Tibial artery (tissue), 4 donors: ENCODE data around the gene NTF3.

Experiments
- DNase-seq, 2 donors: peaks; one replicate each; pipeline ENCODE4 v3.0.0-alpha.2; 2019
- H3K27ac ChIP-seq, 2 donors: fragments of 200-600 bp; sonication (generic) in 1 of 2; 1 replicate in 1 of 2; 2 replicates in 1 of 2; pipeline ENCODE4 v1.5.1; 2018 to 2019; ENCODE audit warnings: mild to moderate bottlenecking in 1 of 2
- H3K27me3 ChIP-seq, 2 donors: fragments of 200-600 bp; sonication (generic) in 1 of 2; one replicate each; pipeline versions ENCODE4 v1.5.1 to v1.6.0; 2016 to 2019
- H3K36me3 ChIP-seq, 3 donors: fragments of 200-600 bp; sonication (generic) in 2 of 3; one replicate each; pipeline ENCODE4 v1.5.1; 2016 to 2019; ENCODE audit warnings: mild to moderate bottlenecking in 2 of 3
- H3K4me1 ChIP-seq, 4 donors: fragments of 200-600 bp; sonication (generic) in 2 of 4; 1 replicate in 3 of 4; 2 replicates in 1 of 4; pipeline ENCODE4 v1.5.1; 2016 to 2019
- H3K4me3 ChIP-seq, 2 donors: fragments of 200-600 bp; sonication (generic) in 1 of 2; 1 replicate in 1 of 2; 2 replicates in 1 of 2; pipeline ENCODE4 v1.5.1; 2018 to 2019; ENCODE audit warnings: mild to moderate bottlenecking in 2 of 2
- H3K9me3 ChIP-seq, 3 donors: fragments of 200-600 bp; sonication (generic) in 1 of 3; one replicate each; pipeline ENCODE4 v1.5.1; 2016 to 2019
- CTCF ChIP-seq, 2 experiments: fragments of 200-600 bp in 1 of 2; fragments of 450-650 bp in 1 of 2; IDR thresholded peaks; one replicate each; pipeline ENCODE4 v1.5.1; 2017 to 2019; ENCODE audit warnings: antibody characterized with exemption in 2 of 2, mild to moderate bottlenecking in 1 of 2, moderate library complexity in 1 of 2
- intact Hi-C: fragments of 100-400 bp; cut with DNase I; formaldehyde crosslinking; loops from one replicate; pipeline ENCODE4 v1.15.0; 2023; ENCODE audit warnings: low total_unique reads

Gene NTF3

GRCh38 chr12:5497329-5498053 is 65.6 kb downstream of the NTF3 start:
- Histone ChIP-seq H3K36me3 (peaks cover 0 to 7% (median 6%) of the 10 kb centered on the region in 3 donors), H3K4me3 (no peak overlapping the region), H3K27ac (no peak overlapping the region), H3K4me1 (peaks cover 0 to 68% (median 13%) of the 10 kb centered on the region in 4 donors), H3K27me3 (no peaks in the 10 kb centered on the region), H3K9me3 (no peaks in the 10 kb centered on the region)
- intact Hi-C loops = loop anchor here (5.0 kb wide), 1 partner anchor 50 kb away; no protein-coding TSS in a partner anchor
- no peak for DNase-seq
- TF ChIP-seq CTCF (IDR thresholded peaks at IDR 0.05) = no peak

- Histone ChIP-seq H3K9me3 (no peaks in the 10 kb centered on the region), H3K4me3 (no peak overlapping the region), H3K27ac (no peak overlapping the region), H3K4me1 (peaks cover 0 to 62% (median 12%) of the 10 kb centered on the region in 4 donors), H3K27me3 (no peaks in the 10 kb centered on the region), H3K36me3 (peaks cover 0 to 7% (median 6%) of the 10 kb centered on the region in 3 donors)
- intact Hi-C loops = loop anchor here (5.0 kb wide), 1 partner anchor 51 kb away; no protein-coding TSS in a partner anchor
- no peak for DNase-seq
- no peak for TF ChIP-seq CTCF (IDR thresholded peaks at IDR 0.05)
Measured at GRCh38 chr12:5498076-5498475, 66.2 kb downstream of the NTF3 start.

GRCh38 chr12:5498806-5499205 is 66.9 kb downstream of the NTF3 start:
- DNase-seq = no peak
- intact Hi-C loops = loop anchor here (5.0 kb wide), 1 partner anchor 52 kb away; no protein-coding TSS in a partner anchor
- Histone ChIP-seq H3K4me3 (no peak overlapping the region), H3K27ac (no peak overlapping the region), H3K27me3 (no peaks in the 10 kb centered on the region), H3K36me3 (peaks cover 0 to 7% (median 6%) of the 10 kb centered on the region in 3 donors), H3K9me3 (no peaks in the 10 kb centered on the region), H3K4me1 (peaks cover 0 to 55% (median 9%) of the 10 kb centered on the region in 4 donors)
- no peak for TF ChIP-seq CTCF (IDR thresholded peaks at IDR 0.05)

- Histone ChIP-seq H3K4me1 (peaks cover 0 to 45% (median 9%) of the 10 kb centered on the region in 4 donors), H3K4me3 (no peak overlapping the region), H3K27ac (no peak overlapping the region), H3K9me3 (no peaks in the 10 kb centered on the region), H3K36me3 (peaks cover 0 to 6% (median 0%) of the 10 kb centered on the region in 3 donors), H3K27me3 (no peaks in the 10 kb centered on the region)
- intact Hi-C loops = loop anchor here (5.0 kb wide), 1 partner anchor 52 kb away; no protein-coding TSS in a partner anchor
- no peak for TF ChIP-seq CTCF (IDR thresholded peaks at IDR 0.05)
- DNase-seq = no peak
Measured at GRCh38 chr12:5499566-5500330, 67.8 kb downstream of the NTF3 start.

- Histone ChIP-seq H3K27ac (no peak overlapping the region), H3K4me3 (no peak overlapping the region), H3K4me1 (peaks cover 0 to 42% (median 9%) of the 10 kb centered on the region in 4 donors), H3K27me3 (no peaks in the 10 kb centered on the region), H3K36me3 (peaks cover 0 to 6% (median 0%) of the 10 kb centered on the region in 3 donors), H3K9me3 (no peaks in the 10 kb centered on the region)
- no peak for DNase-seq
- intact Hi-C loops = no loop called here
- no peak for TF ChIP-seq CTCF (IDR thresholded peaks at IDR 0.05)
Measured at GRCh38 chr12:5500331-5500659, 68.4 kb downstream of the NTF3 start.
